Transverse colon (tissue), 3 donors: ENCODE measurements around the gene ROCK2.

Experiments used
- CTCF ChIP-seq, 5 experiments: fragments of 200-600 bp in 3 of 5; fragments of 450-650 bp in 2 of 5; sonication (generic) in 3 of 5; IDR thresholded peaks; 1 replicate in 2 of 5; 2 replicates in 3 of 5; pipeline ENCODE4 v1.5.1; 2016 to 2017; ENCODE audit warnings: antibody characterized with exemption in 5 of 5, inconsistent platforms in 3 of 5, mild to moderate bottlenecking in 2 of 5, moderate library complexity in 1 of 5
- EP300 ChIP-seq: sonication (generic); formaldehyde crosslinking; IDR thresholded peaks from one replicate; pipeline ENCODE4 v1.6.1; 2017; ENCODE audit warnings: antibody characterized with exemption, low read depth
- POLR2A ChIP-seq: fragments of 450-650 bp; IDR thresholded peaks from one replicate; pipeline ENCODE4 v1.6.1; 2016; ENCODE audit warnings: antibody characterized with exemption, mild to moderate bottlenecking, moderate library complexity

- TF ChIP-seq CTCF (IDR thresholded peaks at IDR 0.05) = no peak
- no peak for TF ChIP-seq POLR2A
- TF ChIP-seq EP300 = no peak
These were observed 115.7 kb downstream of the ROCK2 start for GRCh38 chr2:11228692-11229091.
